Activated T-cell treated with anti-CD3 and anti-CD28 coated beads, Interleukin-2, amount 50 U/mL, for 24 hours (primary cell): ENCODE results near the gene ANO4.

Experiments used
- DNase-seq: peaks from one replicate; pipeline ENCODE4 v3.0.0-alpha.2; 2020
- H3K27ac Mint-ChIP-seq: 2 replicates; pipeline ENCODE4 v1.8.0; 2020; ENCODE audit warnings: mild to moderate bottlenecking, mixed read lengths
- H3K27me3 Mint-ChIP-seq: 2 replicates; pipeline ENCODE4 v1.8.0; 2020; ENCODE audit warnings: mixed read lengths
- H3K36me3 Mint-ChIP-seq: 2 replicates; pipeline ENCODE4 v1.8.0; 2020; ENCODE audit warnings: low read depth, mixed read lengths
- H3K4me1 Mint-ChIP-seq: 2 replicates; pipeline ENCODE4 v1.8.0; 2020; ENCODE audit warnings: low read depth, mixed read lengths
- H3K4me3 Mint-ChIP-seq: 2 replicates; pipeline ENCODE4 v1.8.0; 2020; ENCODE audit warnings: mild to moderate bottlenecking, moderate library complexity, mixed read lengths
- H3K9me3 Mint-ChIP-seq: 2 replicates; pipeline ENCODE4 v1.8.0; 2020; ENCODE audit warnings: mixed read lengths

The ANO4 gene

GRCh38 chr12:100875156-100875555, 80.6 kb downstream of the ANO4 start:
- Mint-ChIP-seq H3K27me3 (no peaks in the 10 kb centered on the region), H3K4me1 (no peaks in the 10 kb centered on the region), H3K4me3 (no peak overlapping the region), H3K9me3 (peaks cover 18% of the 10 kb centered on the region), H3K36me3 (no peaks in the 10 kb centered on the region), H3K27ac (no peak overlapping the region)
- DNase-seq = no peak

- no peak for DNase-seq
- Mint-ChIP-seq H3K4me1 (no peaks in the 10 kb centered on the region), H3K36me3 (no peaks in the 10 kb centered on the region), H3K9me3 (peaks cover 18% of the 10 kb centered on the region), H3K27ac (no peak overlapping the region), H3K27me3 (no peaks in the 10 kb centered on the region), H3K4me3 (no peak overlapping the region)
Observed at GRCh38 chr12:100875771-100876170, 81.2 kb downstream of the ANO4 start.

GRCh38 chr12:100877776-100878175, 83.2 kb downstream of the ANO4 start:
- Mint-ChIP-seq H3K9me3 (peaks cover 20% of the 10 kb centered on the region), H3K27ac (no peak overlapping the region), H3K36me3 (no peaks in the 10 kb centered on the region), H3K27me3 (no peaks in the 10 kb centered on the region), H3K4me3 (no peak overlapping the region), H3K4me1 (no peaks in the 10 kb centered on the region)
- no peak for DNase-seq

- Mint-ChIP-seq H3K36me3 (no peaks in the 10 kb centered on the region), H3K27me3 (no peaks in the 10 kb centered on the region), H3K27ac (no peak overlapping the region), H3K4me3 (no peak overlapping the region), H3K4me1 (no peaks in the 10 kb centered on the region), H3K9me3 (no peaks in the 10 kb centered on the region)
- DNase-seq = no peak
Observed at GRCh38 chr12:100895192-100895591, 100.6 kb downstream of the ANO4 start.

GRCh38 chr12:100896192-100896591, 101.6 kb downstream of the ANO4 start:
- H3K9me3 Mint-ChIP-seq = peaks cover 3% of the 10 kb centered on the region
- no peaks in the 10 kb centered on the region for H3K4me1 Mint-ChIP-seq
- H3K4me3 Mint-ChIP-seq = no peak overlapping the region
- DNase-seq = no peak
- no peaks in the 10 kb centered on the region for H3K27me3 Mint-ChIP-seq
- no peak overlapping the region for H3K27ac Mint-ChIP-seq
- no peaks in the 10 kb centered on the region for H3K36me3 Mint-ChIP-seq

- H3K9me3 Mint-ChIP-seq = peaks cover 3% of the 10 kb centered on the region
- H3K4me3 Mint-ChIP-seq = no peak overlapping the region
- H3K27me3 Mint-ChIP-seq = no peaks in the 10 kb centered on the region
- no peak for DNase-seq
- H3K4me1 Mint-ChIP-seq = no peaks in the 10 kb centered on the region
- no peaks in the 10 kb centered on the region for H3K36me3 Mint-ChIP-seq
- no peak overlapping the region for H3K27ac Mint-ChIP-seq
Observed at GRCh38 chr12:100897240-100897639, 102.7 kb downstream of the ANO4 start.

GRCh38 chr12:100899301-100899700, 104.7 kb downstream of the ANO4 start:
- no peaks in the 10 kb centered on the region for H3K36me3 Mint-ChIP-seq

GRCh38 chr12:100900808-100901207, 106.2 kb downstream of the ANO4 start:
- Mint-ChIP-seq H3K9me3 (peaks cover 3% of the 10 kb centered on the region), H3K36me3 (no peaks in the 10 kb centered on the region), H3K27me3 (no peaks in the 10 kb centered on the region), H3K4me1 (no peaks in the 10 kb centered on the region), H3K4me3 (no peak overlapping the region), H3K27ac (no peak overlapping the region)
- DNase-seq = no peak

More at GRCh38 chr12:100899301-100899700, 104.7 kb downstream of the ANO4 start:
- Mint-ChIP-seq H3K9me3 (peaks cover 3% of the 10 kb centered on the region), H3K4me1 (no peaks in the 10 kb centered on the region), H3K4me3 (no peak overlapping the region), H3K27ac (no peak overlapping the region), H3K27me3 (no peaks in the 10 kb centered on the region)
- no peak for DNase-seq

- Mint-ChIP-seq H3K27ac (no peak overlapping the region), H3K36me3 (no peaks in the 10 kb centered on the region), H3K27me3 (no peaks in the 10 kb centered on the region), H3K4me3 (no peak overlapping the region), H3K4me1 (no peaks in the 10 kb centered on the region), H3K9me3 (peaks cover 3% of the 10 kb centered on the region)
- no peak for DNase-seq
Observed at GRCh38 chr12:100901266-100901665, 106.7 kb downstream of the ANO4 start.

GRCh38 chr12:100904270-100904669, 109.7 kb downstream of the ANO4 start:
- Mint-ChIP-seq H3K27me3 (no peaks in the 10 kb centered on the region), H3K4me3 (no peak overlapping the region), H3K27ac (no peak overlapping the region), H3K36me3 (no peaks in the 10 kb centered on the region), H3K9me3 (peaks cover 3% of the 10 kb centered on the region), H3K4me1 (no peaks in the 10 kb centered on the region)
- DNase-seq = no peak

- Mint-ChIP-seq H3K9me3 (no peaks in the 10 kb centered on the region), H3K36me3 (no peaks in the 10 kb centered on the region), H3K4me3 (no peak overlapping the region), H3K4me1 (no peaks in the 10 kb centered on the region), H3K27me3 (no peaks in the 10 kb centered on the region), H3K27ac (no peak overlapping the region)
- DNase-seq = no peak
Observed at GRCh38 chr12:100908501-100908900, 113.9 kb downstream of the ANO4 start.

GRCh38 chr12:100913872-100914592, 119.5 kb downstream of the ANO4 start:
- Mint-ChIP-seq H3K4me1 (no peaks in the 10 kb centered on the region), H3K9me3 (no peaks in the 10 kb centered on the region), H3K36me3 (no peaks in the 10 kb centered on the region), H3K27me3 (no peaks in the 10 kb centered on the region), H3K27ac (no peak overlapping the region), H3K4me3 (no peak overlapping the region)
- DNase-seq = no peak

GRCh38 chr12:100919116-100919515, 124.5 kb downstream of the ANO4 start:
- no peaks in the 10 kb centered on the region for H3K4me1 Mint-ChIP-seq
- H3K27ac Mint-ChIP-seq = no peak overlapping the region
- H3K4me3 Mint-ChIP-seq = no peak overlapping the region
- H3K36me3 Mint-ChIP-seq = no peaks in the 10 kb centered on the region
- no peaks in the 10 kb centered on the region for H3K27me3 Mint-ChIP-seq
- DNase-seq = no peak
- H3K9me3 Mint-ChIP-seq = no peaks in the 10 kb centered on the region

- Mint-ChIP-seq H3K36me3 (no peaks in the 10 kb centered on the region), H3K27me3 (no peaks in the 10 kb centered on the region), H3K4me3 (no peak overlapping the region), H3K9me3 (no peaks in the 10 kb centered on the region), H3K4me1 (no peaks in the 10 kb centered on the region), H3K27ac (no peak overlapping the region)
- no peak for DNase-seq
Observed at GRCh38 chr12:100920493-100920892, 125.9 kb downstream of the ANO4 start.

GRCh38 chr12:100926669-100927248, 132.2 kb downstream of the ANO4 start:
- Mint-ChIP-seq H3K4me1 (no peaks in the 10 kb centered on the region), H3K36me3 (no peaks in the 10 kb centered on the region), H3K9me3 (no peaks in the 10 kb centered on the region), H3K27me3 (no peaks in the 10 kb centered on the region), H3K4me3 (no peak overlapping the region), H3K27ac (no peak overlapping the region)
- no peak for DNase-seq
